GM18520 (cell line): Measurements from ENCODE around the gene TMEM132A.

Experiments used
- ATAC-seq: cut with Tn5 transposase; IDR thresholded peaks from one replicate; pipeline ENCODE4 v1.9.1; 2021; ENCODE audit not compliant: unreplicated experiment

Gene TMEM132A

GRCh38 chr11:60924110-60924905 is at the start of gene TMEM132A:
Gene TMEM132A (plus strand): TSS chr11:60924460. CDS start chr11:60924634, 174 bp downstream.
- no peak for ATAC-seq

GRCh38 chr11:60875366-60876167 is 48.7 kb upstream of the TMEM132A start:
- ATAC-seq: no peak

- no peak for ATAC-seq
Observed at GRCh38 chr11:60876168-60876485, 48.1 kb upstream of the TMEM132A start.

- no peak for ATAC-seq
Observed at GRCh38 chr11:60878245-60879101, 45.8 kb upstream of the TMEM132A start.

- ATAC-seq: no peak
Observed at GRCh38 chr11:60879104-60879503, 45.2 kb upstream of the TMEM132A start.

- ATAC-seq: no peak
Observed at GRCh38 chr11:60879971-60880588, 44.2 kb upstream of the TMEM132A start.

GRCh38 chr11:60880643-60881282 is 43.5 kb upstream of the TMEM132A start:
- ATAC-seq: no peak

GRCh38 chr11:60887556-60887955 is 36.7 kb upstream of the TMEM132A start:
- no peak for ATAC-seq

GRCh38 chr11:60889869-60890311 is 34.4 kb upstream of the TMEM132A start:
- ATAC-seq: no peak

- no peak for ATAC-seq
Observed at GRCh38 chr11:60890696-60891095, 33.6 kb upstream of the TMEM132A start.

GRCh38 chr11:60891103-60891741 is 33.0 kb upstream of the TMEM132A start:
- ATAC-seq: no peak

- no peak for ATAC-seq
Observed at GRCh38 chr11:60895687-60896086, 28.6 kb upstream of the TMEM132A start.

GRCh38 chr11:60897496-60897895 is 26.8 kb upstream of the TMEM132A start:
- ATAC-seq: no peak

- ATAC-seq: no peak
Observed at GRCh38 chr11:60899046-60899936, 25.0 kb upstream of the TMEM132A start.

- no peak for ATAC-seq
Observed at GRCh38 chr11:60899977-60900376, 24.3 kb upstream of the TMEM132A start.

GRCh38 chr11:60900673-60901404 is 23.4 kb upstream of the TMEM132A start:
- no peak for ATAC-seq

- ATAC-seq: no peak
Observed at GRCh38 chr11:60902625-60903024, 21.6 kb upstream of the TMEM132A start.

- ATAC-seq: no peak
Observed at GRCh38 chr11:60905047-60905446, 19.2 kb upstream of the TMEM132A start.
